Smooth muscle cell (in vitro differentiated cells): ENCODE results near the gene HUWE1. TPM values are rescaled to one million over a fixed set of nuclear protein-coding genes. Genes with fewer than 3 reads are reported as not detected.

Experiments
- DNase-seq: peaks from one replicate; lab custom pipeline; 2025; ENCODE audit not compliant: unreplicated experiment; lab: John Stamatoyannopoulos, UW
- H2AFZ ChIP-seq: fragments of 200-600 bp; sonication (generic); 2 replicates; pipeline ENCODE4 v1.6.0; 2016; ENCODE audit warnings: antibody characterized with exemption, low read depth, mild to moderate bottlenecking
- H3F3A ChIP-seq: fragments of 200-600 bp; sonication (generic); 2 replicates; pipeline ENCODE4 v1.6.0; 2017; ENCODE audit warnings: antibody characterized with exemption, low read depth
- H3K27ac ChIP-seq: fragments of 200-600 bp; sonication (generic); 2 replicates; pipeline ENCODE4 v1.5.1; 2016; ENCODE audit warnings: low read depth, mild to moderate bottlenecking
- H3K27me3 ChIP-seq: fragments of 200-600 bp; sonication (generic); 2 replicates; pipeline ENCODE4 v1.6.1; 2016; ENCODE audit warnings: low read depth, mild to moderate bottlenecking
- H3K36me3 ChIP-seq: fragments of 200-600 bp; sonication (generic); 2 replicates; pipeline ENCODE4 v1.5.1; 2016; ENCODE audit warnings: low read depth
- H3K4me1 ChIP-seq: fragments of 200-600 bp; sonication (generic); 2 replicates; pipeline ENCODE4 v1.5.1; 2016; ENCODE audit warnings: low read depth
- H3K4me2 ChIP-seq: fragments of 200-600 bp; sonication (generic); 2 replicates; pipeline ENCODE4 v1.6.0; 2016; ENCODE audit warnings: mild to moderate bottlenecking
- H3K4me3 ChIP-seq: fragments of 200-600 bp; sonication (generic); 2 replicates; pipeline ENCODE4 v1.5.1; 2016; ENCODE audit warnings: mild to moderate bottlenecking
- H3K79me2 ChIP-seq: fragments of 200-600 bp; sonication (generic); 2 replicates; pipeline ENCODE4 v1.6.0; 2016; ENCODE audit warnings: low read depth, mild to moderate bottlenecking
- H3K9ac ChIP-seq: fragments of 200-600 bp; sonication (generic); 2 replicates; pipeline ENCODE4 v1.6.0; 2016; ENCODE audit warnings: low read depth
- H3K9me3 ChIP-seq: fragments of 200-600 bp; sonication (generic); replicated peaks from 2 replicates; pipeline ENCODE4 v1.5.1; 2016; ENCODE audit warnings: low read depth
- H4K20me1 ChIP-seq: fragments of 200-600 bp; sonication (generic); 2 replicates; pipeline ENCODE4 v1.6.0; 2016; ENCODE audit warnings: low read depth
- CTCF ChIP-seq: fragments of 200-600 bp; sonication (generic); IDR thresholded peaks from 2 replicates; pipeline ENCODE4 v1.5.1; 2017; ENCODE audit warnings: borderline replicate concordance, mild to moderate bottlenecking, antibody characterized with exemption; ENCODE audit not compliant: insufficient read depth, poor library complexity, severe bottlenecking
- WGBS: methylation state at CpG from one replicate; pipeline ENCODE4 v1.1.7; 2016; ENCODE audit warnings: low lambda C conversion rate; 5-methylcytosine and 5-hydroxymethylcytosine counted together
- polyA plus RNA-seq: library from polyadenylated mRNA; unstranded; fragments of >200 nt; fragmentation: Nextera tagmentation; extraction: Ambion mirVana; gene quantifications from 2 replicates; pipeline ENCODE4 v1.2.1, GENCODE V29; 2016
- total RNA-seq: library from RNA; depleted of rRNA; stranded (reverse); fragments of >200 nt; gene quantifications from 2 replicates; pipeline ENCODE4 v1.2.3, GENCODE V29; 2014

Gene HUWE1
- total and polyA plus RNA-seq, 2 experiments from 2014 or later: 29.4 to 122 TPM

GRCh38 chrX:53630261-53630660 is 56.3 kb downstream of the HUWE1 start:
- Histone ChIP-seq H3K4me1 (no peaks in the 10 kb centered on the region), H3K9me3 (peaks cover 2% of the 10 kb centered on the region), H3K4me2 (no peak overlapping the region), H4K20me1 (peaks cover 6% of the 10 kb centered on the region), H3K4me3 (no peak overlapping the region), H3K36me3 (peaks cover 20% of the 10 kb centered on the region), H3K27me3 (no peaks in the 10 kb centered on the region), H3K27ac (peak overlapping the region; percentile 49), H2AFZ (no peak overlapping the region), H3K79me2 (no peaks in the 10 kb centered on the region), H3K9ac (no peak overlapping the region), H3F3A (no peaks in the 10 kb centered on the region)
- 73% methylated on average over 4 of the region's 4 CpGs for WGBS
- TF ChIP-seq CTCF: no peak
- DNase-seq: no peak

GRCh38 chrX:53622431-53622830 is 64.1 kb downstream of the HUWE1 start:
- no peak overlapping the region for H3K4me2 ChIP-seq
- peaks cover 11% of the 10 kb centered on the region for H3K9me3 ChIP-seq
- peaks cover 11% of the 10 kb centered on the region for H3K36me3 ChIP-seq
- H3F3A ChIP-seq: no peaks in the 10 kb centered on the region
- no peak overlapping the region for H2AFZ ChIP-seq
- H3K9ac ChIP-seq: no peak overlapping the region
- H4K20me1 ChIP-seq: peaks cover 7% of the 10 kb centered on the region
- no peak overlapping the region for H3K4me3 ChIP-seq
- H3K27me3 ChIP-seq: no peaks in the 10 kb centered on the region
- H3K27ac ChIP-seq: no peak overlapping the region
- TF ChIP-seq CTCF: no peak
- peaks cover 14% of the 10 kb centered on the region for H3K79me2 ChIP-seq
- DNase-seq: no peak
- WGBS: 87% methylated on average over 2 of the region's 2 CpGs
- H3K4me1 ChIP-seq: no peaks in the 10 kb centered on the region

- WGBS: 69% methylated on average over 4 of the region's 4 CpGs
- H3K36me3 ChIP-seq: peaks cover 11% of the 10 kb centered on the region
Observed at GRCh38 chrX:53621418-53621986, 65.0 kb downstream of the HUWE1 start.

More at GRCh38 chrX:53621418-53621986, 65.0 kb downstream of the HUWE1 start:
- H3K4me3 ChIP-seq: no peak overlapping the region
- peaks cover 7% of the 10 kb centered on the region for H4K20me1 ChIP-seq
- no peaks in the 10 kb centered on the region for H3F3A ChIP-seq
- H3K4me2 ChIP-seq: no peak overlapping the region
- peaks cover 11% of the 10 kb centered on the region for H3K9me3 ChIP-seq
- H3K27ac ChIP-seq: no peak overlapping the region
- H3K9ac ChIP-seq: no peak overlapping the region
- H3K4me1 ChIP-seq: no peaks in the 10 kb centered on the region
- no peak for TF ChIP-seq CTCF
- no peaks in the 10 kb centered on the region for H3K27me3 ChIP-seq
- H2AFZ ChIP-seq: no peak overlapping the region
- peaks cover 14% of the 10 kb centered on the region for H3K79me2 ChIP-seq
- DNase-seq: no peak
